HEK293T (cell line): Measurements from ENCODE around the gene DOCK7.
"Not testable (repeated sequence)": the region's sequence is repeated elsewhere in the genome, so short reads cannot be mapped to it uniquely, and the experiment has no call there.

Experiments
- CTCF ChIA-PET: fragments of 350-600 bp; formaldehyde crosslinking; extraction: SDS; loops from one replicate; lab custom pipeline; 2021; ENCODE audit warnings: antibody characterized with exemption, inconsistent platforms; lab: Yijun Ruan, JAX
- POLR2A ChIA-PET: fragments of 350-600 bp; formaldehyde crosslinking; extraction: SDS; loops from one replicate; lab custom pipeline; 2020; ENCODE audit warnings: antibody characterized with exemption, inconsistent platforms; lab: Yijun Ruan, JAX
- DNase-seq: peaks from one replicate; pipeline ENCODE4 v3.0.0; 2012; ENCODE audit warnings: mixed read lengths; ENCODE audit errors: extremely low spot score
- ARNT ChIP-seq: fragments of 450-650 bp; IDR thresholded peaks from 2 replicates; pipeline ENCODE4 v1.6.1; 2017; ENCODE audit warnings: mild to moderate bottlenecking
- BHLHE40 ChIP-seq: fragments of 450-650 bp; IDR thresholded peaks from 2 replicates; pipeline ENCODE4 v1.6.1; 2016; ENCODE audit warnings: mild to moderate bottlenecking, moderate library complexity, borderline replicate concordance
- CTBP1 ChIP-seq: fragments of 450-650 bp; IDR thresholded peaks from 2 replicates; pipeline ENCODE4 v1.6.1; 2016; ENCODE audit warnings: borderline replicate concordance
- ELF4 ChIP-seq: fragments of 450-650 bp; IDR thresholded peaks from 2 replicates; pipeline ENCODE4 v1.6.1; 2017; ENCODE audit warnings: antibody characterized with exemption
- FOXA1 ChIP-seq: fragments of 450-650 bp; IDR thresholded peaks from 2 replicates; pipeline ENCODE4 v1.6.1; 2016; ENCODE audit warnings: mild to moderate bottlenecking
- FOXK2 ChIP-seq: fragments of 450-650 bp; IDR thresholded peaks from 2 replicates; pipeline ENCODE4 v1.6.1; 2016; ENCODE audit warnings: mild to moderate bottlenecking
- FOXM1 ChIP-seq: fragments of 450-650 bp; IDR thresholded peaks from 2 replicates; pipeline ENCODE4 v1.6.1; 2017; ENCODE audit warnings: mild to moderate bottlenecking, borderline replicate concordance
- HDGF ChIP-seq: fragments of 450-650 bp; IDR thresholded peaks from 2 replicates; pipeline ENCODE4 v1.6.1; 2017; ENCODE audit warnings: antibody characterized with exemption, borderline replicate concordance
- L3MBTL2 ChIP-seq: fragments of 450-650 bp; conservative IDR thresholded peaks from 2 replicates; pipeline ENCODE4 v1.6.1; 2016; ENCODE audit warnings: mild to moderate bottlenecking
- LEF1 ChIP-seq: fragments of 450-650 bp; IDR thresholded peaks from 2 replicates; pipeline ENCODE4 v1.6.1; 2017; ENCODE audit warnings: mild to moderate bottlenecking, borderline replicate concordance
- NFRKB ChIP-seq: fragments of 450-650 bp; IDR thresholded peaks from 2 replicates; pipeline ENCODE4 v1.6.1; 2016; ENCODE audit warnings: mild to moderate bottlenecking, moderate library complexity
- SP1 ChIP-seq: fragments of 450-650 bp; IDR thresholded peaks from 2 replicates; pipeline ENCODE4 v1.6.1; 2017
- SUZ12 ChIP-seq: fragments of 450-650 bp; IDR thresholded peaks from 2 replicates; pipeline ENCODE4 v1.6.1; 2016; ENCODE audit warnings: mild to moderate bottlenecking
- TARDBP ChIP-seq: fragments of 450-650 bp; IDR thresholded peaks from 2 replicates; pipeline ENCODE4 v1.6.1; 2016
- ZNF384 ChIP-seq: fragments of 450-650 bp; IDR thresholded peaks from 2 replicates; pipeline ENCODE4 v1.6.1; 2016
- TF ChIP-seq, protein P1 (sequence below): fragments of 450-650 bp; IDR thresholded peaks from 2 replicates; pipeline ENCODE4 v1.6.1; 2016

The DOCK7 gene

GRCh38 chr1:62720946-62721554, 32.9 kb upstream of the DOCK7 start:
- ChIA-PET CTCF (interaction anchor here (0.6 kb wide), 1 partner anchor 185 kb away, joined by 4 read pairs; no protein-coding TSS in a partner anchor), POLR2A (interaction anchor here (0.6 kb wide), 1 partner anchor 32 kb away, joined by 4 read pairs; no protein-coding TSS in a partner anchor)
- TF ChIP-seq LEF1 (no peak), TARDBP (no peak), FOXA1 (no peak), ZNF384 (no peak), BHLHE40 (no peak), ARNT (no peak), SP1 (no peak), FOXM1 (no peak)
- DNase-seq, result no peak

- DNase-seq, POLR2A ChIA-PET, CTCF ChIA-PET: not testable (repeated sequence)
Measured at GRCh38 chr1:62718400-62718799, 30.2 kb upstream of the DOCK7 start.

- TF ChIP-seq FOXK2 (no peak), SUZ12 (no peak), TARDBP (no peak), L3MBTL2 (no peak), ZNF384 (no peak), HDGF (no peak), BHLHE40 (no peak), FOXA1 (no peak), ARNT (no peak), LEF1 (no peak)
- TF ChIP-seq, protein P1, sequence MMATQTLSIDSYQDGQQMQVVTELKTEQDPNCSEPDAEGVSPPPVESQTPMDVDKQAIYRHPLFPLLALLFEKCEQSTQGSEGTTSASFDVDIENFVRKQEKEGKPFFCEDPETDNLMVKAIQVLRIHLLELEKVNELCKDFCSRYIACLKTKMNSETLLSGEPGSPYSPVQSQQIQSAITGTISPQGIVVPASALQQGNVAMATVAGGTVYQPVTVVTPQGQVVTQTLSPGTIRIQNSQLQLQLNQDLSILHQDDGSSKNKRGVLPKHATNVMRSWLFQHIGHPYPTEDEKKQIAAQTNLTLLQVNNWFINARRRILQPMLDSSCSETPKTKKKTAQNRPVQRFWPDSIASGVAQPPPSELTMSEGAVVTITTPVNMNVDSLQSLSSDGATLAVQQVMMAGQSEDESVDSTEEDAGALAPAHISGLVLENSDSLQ, result no peak
- CTCF ChIA-PET, result no interaction called here
- DNase-seq, result no peak
- POLR2A ChIA-PET, result no interaction called here
Measured at GRCh38 chr1:62717483-62717882, 29.3 kb upstream of the DOCK7 start.

DNA sequence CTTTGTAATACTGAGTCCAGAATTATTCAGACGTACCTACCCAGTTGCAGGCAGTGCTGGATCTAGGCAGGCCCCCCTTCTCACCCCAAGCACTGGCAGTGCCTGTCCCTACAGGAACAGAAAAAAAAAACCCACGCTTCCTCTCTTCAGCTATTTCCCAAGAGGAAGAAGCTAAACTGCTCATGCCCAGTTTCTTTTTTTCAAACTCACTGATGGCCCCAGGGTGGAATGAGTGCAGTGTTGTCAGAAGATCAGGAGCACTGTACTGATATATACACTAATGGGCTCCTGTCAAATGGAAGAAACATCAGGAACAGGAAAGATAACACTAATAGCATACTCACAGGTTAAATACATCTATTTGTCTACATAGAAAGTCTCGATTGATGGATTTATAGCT, 28.2 kb upstream of the DOCK7 start:
- ChIA-PET CTCF (no interaction called here), POLR2A (no interaction called here)
- no peak for TF ChIP-seq CTBP1
- TF ChIP-seq, protein P1, result no peak
- TF ChIP-seq SP1, result no peak
- TF ChIP-seq ARNT, result no peak
- TF ChIP-seq TARDBP, result no peak
- no peak for TF ChIP-seq ELF4
- TF ChIP-seq FOXM1, result no peak
- no peak for TF ChIP-seq FOXK2
- TF ChIP-seq L3MBTL2, result no peak
- TF ChIP-seq FOXA1, result no peak
- no peak for TF ChIP-seq ZNF384
- no peak for TF ChIP-seq LEF1
- no peak for TF ChIP-seq BHLHE40
- TF ChIP-seq SUZ12, result no peak
- no peak for TF ChIP-seq HDGF
- TF ChIP-seq NFRKB, result no peak
- DNase-seq, result no peak

- ChIA-PET CTCF (no interaction called here), POLR2A (no interaction called here)
- no peak for DNase-seq
- no peak for TF ChIP-seq TARDBP
- no peak for TF ChIP-seq FOXA1
- no peak for TF ChIP-seq SUZ12
- TF ChIP-seq LEF1, result no peak
- TF ChIP-seq CTBP1, result no peak
Measured at GRCh38 chr1:62712336-62713243, 24.4 kb upstream of the DOCK7 start.

DNA sequence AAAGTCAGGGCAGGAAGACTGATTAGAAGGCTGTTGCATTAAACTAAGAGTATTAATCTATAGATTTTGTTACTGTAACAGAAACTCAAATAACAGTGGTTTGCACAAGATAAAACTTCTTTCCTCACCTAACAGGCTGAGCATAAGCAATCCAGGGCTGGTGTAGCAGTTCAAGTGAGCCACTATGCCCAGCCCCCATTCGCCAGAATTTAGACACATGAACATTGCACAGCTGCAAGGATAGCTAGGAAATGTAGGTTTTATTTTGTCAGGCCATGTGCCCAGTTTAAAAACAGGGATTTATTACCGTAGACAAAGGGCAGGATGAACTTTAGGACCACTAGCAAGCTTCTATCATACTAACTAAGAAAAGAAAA, 19.5 kb upstream of the DOCK7 start:
- ChIA-PET POLR2A (no interaction called here), CTCF (no interaction called here)
- DNase-seq, result no peak
- TF ChIP-seq ELF4 (no peak), SP1 (no peak), FOXK2 (no peak), ARNT (no peak), HDGF (no peak), ZNF384 (no peak), FOXA1 (no peak), BHLHE40 (no peak), FOXM1 (no peak), TARDBP (no peak), LEF1 (no peak), L3MBTL2 (no peak), CTBP1 (no peak), NFRKB (no peak), SUZ12 (no peak)
- TF ChIP-seq, protein P1, result no peak
